Neural progenitor cell (in vitro differentiated cells): ENCODE results near the gene PDLIM5.
"Not testable (repeated sequence)": the region's sequence is repeated elsewhere in the genome, so short reads cannot be mapped to it uniquely, and the experiment has no call there.

ENCODE experiments used
- EZH2 ChIP-seq: fragments of 200-600 bp; sonication (generic); IDR thresholded peaks from 2 replicates; pipeline ENCODE4 v1.6.1; 2017; ENCODE audit warnings: antibody characterized with exemption, mild to moderate bottlenecking, moderate library complexity
- EZH2phosphoT487 ChIP-seq: fragments of 200-600 bp; sonication (generic); IDR thresholded peaks from 2 replicates; pipeline ENCODE4 v1.6.1; 2017; ENCODE audit warnings: antibody characterized with exemption
- TF ChIP-seq, protein P1 (sequence below): fragments of 200-600 bp; sonication (generic); IDR thresholded peaks from 2 replicates; pipeline ENCODE4 v1.5.1; 2017; ENCODE audit warnings: antibody characterized with exemption, mild to moderate bottlenecking

- TF ChIP-seq, protein P1, sequence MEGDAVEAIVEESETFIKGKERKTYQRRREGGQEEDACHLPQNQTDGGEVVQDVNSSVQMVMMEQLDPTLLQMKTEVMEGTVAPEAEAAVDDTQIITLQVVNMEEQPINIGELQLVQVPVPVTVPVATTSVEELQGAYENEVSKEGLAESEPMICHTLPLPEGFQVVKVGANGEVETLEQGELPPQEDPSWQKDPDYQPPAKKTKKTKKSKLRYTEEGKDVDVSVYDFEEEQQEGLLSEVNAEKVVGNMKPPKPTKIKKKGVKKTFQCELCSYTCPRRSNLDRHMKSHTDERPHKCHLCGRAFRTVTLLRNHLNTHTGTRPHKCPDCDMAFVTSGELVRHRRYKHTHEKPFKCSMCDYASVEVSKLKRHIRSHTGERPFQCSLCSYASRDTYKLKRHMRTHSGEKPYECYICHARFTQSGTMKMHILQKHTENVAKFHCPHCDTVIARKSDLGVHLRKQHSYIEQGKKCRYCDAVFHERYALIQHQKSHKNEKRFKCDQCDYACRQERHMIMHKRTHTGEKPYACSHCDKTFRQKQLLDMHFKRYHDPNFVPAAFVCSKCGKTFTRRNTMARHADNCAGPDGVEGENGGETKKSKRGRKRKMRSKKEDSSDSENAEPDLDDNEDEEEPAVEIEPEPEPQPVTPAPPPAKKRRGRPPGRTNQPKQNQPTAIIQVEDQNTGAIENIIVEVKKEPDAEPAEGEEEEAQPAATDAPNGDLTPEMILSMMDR = not testable (repeated sequence)
- not testable (repeated sequence) for TF ChIP-seq EZH2, EZH2phosphoT487
Measured at GRCh38 chr4:94665021-94665420, 213.3 kb downstream of the PDLIM5 start.
